GM12892 (cell line): Measurements from ENCODE around the gene KIN.

Experiments used
- POLR2A ChIP-seq: IDR thresholded peaks from 2 replicates; pipeline ENCODE4 v1.6.1; 2011; ENCODE audit warnings: low read depth, low read length, control low read depth
- POLR2AphosphoS5 ChIP-seq: IDR thresholded peaks from 2 replicates; pipeline ENCODE4 v1.6.1; 2011; ENCODE audit warnings: low read depth, low read length, control low read depth

- no peak for TF ChIP-seq POLR2A
- no peak for TF ChIP-seq POLR2AphosphoS5
Measured at GRCh38 chr10:7707102-7707501, 80.7 kb downstream of the KIN start.
